ENCODE data around the gene LRRC59. TPM values are rescaled to one million over a fixed set of nuclear protein-coding genes. Genes with fewer than 3 reads are reported as not detected.

LRRC59 gene
- total RNA-seq, 2 experiments from 2014 or later, result 45.1 to 51.5 TPM

GRCh38 chr17:50379351-50380132 lies 17.8 kb downstream of the LRRC59 start:
- DNase-seq (no peak), ATAC-seq (ENCODE audit: poor library complexity) (no peak)
- H3K27me3 Mint-ChIP-seq, result no peaks in the 10 kb centered on the region
- H3K27me3 ChIP-seq (ENCODE audit: control insufficient read depth in 1 of 2, insufficient read depth in 2 of 2, low read length in 2 of 2), result no peaks in the 10 kb centered on the region
- H3K27ac Mint-ChIP-seq, result no peak overlapping the region
- TF ChIP-seq, protein P1, sequence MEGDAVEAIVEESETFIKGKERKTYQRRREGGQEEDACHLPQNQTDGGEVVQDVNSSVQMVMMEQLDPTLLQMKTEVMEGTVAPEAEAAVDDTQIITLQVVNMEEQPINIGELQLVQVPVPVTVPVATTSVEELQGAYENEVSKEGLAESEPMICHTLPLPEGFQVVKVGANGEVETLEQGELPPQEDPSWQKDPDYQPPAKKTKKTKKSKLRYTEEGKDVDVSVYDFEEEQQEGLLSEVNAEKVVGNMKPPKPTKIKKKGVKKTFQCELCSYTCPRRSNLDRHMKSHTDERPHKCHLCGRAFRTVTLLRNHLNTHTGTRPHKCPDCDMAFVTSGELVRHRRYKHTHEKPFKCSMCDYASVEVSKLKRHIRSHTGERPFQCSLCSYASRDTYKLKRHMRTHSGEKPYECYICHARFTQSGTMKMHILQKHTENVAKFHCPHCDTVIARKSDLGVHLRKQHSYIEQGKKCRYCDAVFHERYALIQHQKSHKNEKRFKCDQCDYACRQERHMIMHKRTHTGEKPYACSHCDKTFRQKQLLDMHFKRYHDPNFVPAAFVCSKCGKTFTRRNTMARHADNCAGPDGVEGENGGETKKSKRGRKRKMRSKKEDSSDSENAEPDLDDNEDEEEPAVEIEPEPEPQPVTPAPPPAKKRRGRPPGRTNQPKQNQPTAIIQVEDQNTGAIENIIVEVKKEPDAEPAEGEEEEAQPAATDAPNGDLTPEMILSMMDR (IDR thresholded peaks at IDR 0.05), result no peak
- no peak overlapping the region for H3K27ac ChIP-seq (ENCODE audit: low read depth in 1 of 2, low read length in 2 of 2)
- peaks cover 38% of the 10 kb centered on the region for H3K36me3 Mint-ChIP-seq (ENCODE audit: low read depth)
- POLR2A ChIA-PET, result interaction anchor here (0.6 kb wide), 1 partner anchor 293 kb away, joined by 3 read pairs; no protein-coding TSS in a partner anchor
- CTCF ChIA-PET, result interaction anchor here (1.0 kb wide), 1 partner anchor 18 kb away, joined by 3 read pairs; no protein-coding TSS in a partner anchor
- no peaks in the 10 kb centered on the region for H3K9me3 Mint-ChIP-seq
- no peaks in the 10 kb centered on the region for H3K4me1 Mint-ChIP-seq (ENCODE audit: low read depth)
- H3K4me3 ChIP-seq (ENCODE audit: low read length), result no peak overlapping the region
- intact Hi-C loops (cut with DNase I, micrococcal nuclease), result loop anchor here in 1 of 2 experiments (10.0 kb wide), 3 partner anchors 325 to 1405 kb away; partner anchors contain the start of genes ANKRD40, MBTD1 and UTP18
- H3K36me3 ChIP-seq (ENCODE audit: insufficient read depth, low read length), result peaks cover 41% of the 10 kb centered on the region
- H3K4me3 Mint-ChIP-seq, result no peak overlapping the region
- H3K9me3 ChIP-seq (ENCODE audit: control insufficient read depth in 1 of 2, insufficient read depth in 1 of 2, low read length in 2 of 2), result no peaks in the 10 kb centered on the region
- H3K4me1 ChIP-seq (ENCODE audit: insufficient read depth, low read length), result no peaks in the 10 kb centered on the region

GRCh38 chr17:50375858-50376538 lies 21.3 kb downstream of the LRRC59 start:
- peaks cover 21% of the 10 kb centered on the region for H3K4me1 ChIP-seq (ENCODE audit: insufficient read depth, low read length)
- no peak for ATAC-seq (ENCODE audit: poor library complexity)
- H3K27ac Mint-ChIP-seq, result no peak overlapping the region
- peaks cover 22% of the 10 kb centered on the region for H3K4me1 Mint-ChIP-seq (ENCODE audit: low read depth)
- no peak overlapping the region for H3K4me3 ChIP-seq (ENCODE audit: low read length)
- POLR2A ChIA-PET, result no interaction called here
- H3K27me3 ChIP-seq (ENCODE audit: control insufficient read depth in 1 of 2, insufficient read depth in 2 of 2, low read length in 2 of 2), result no peaks in the 10 kb centered on the region
- no peaks in the 10 kb centered on the region for H3K9me3 ChIP-seq (ENCODE audit: control insufficient read depth in 1 of 2, insufficient read depth in 1 of 2, low read length in 2 of 2)
- peaks cover 9% of the 10 kb centered on the region for H3K36me3 ChIP-seq (ENCODE audit: insufficient read depth, low read length)
- H3K27ac ChIP-seq (ENCODE audit: low read depth in 1 of 2, low read length in 2 of 2), result no peak overlapping the region
- no peaks in the 10 kb centered on the region for H3K27me3 Mint-ChIP-seq
- CTCF ChIA-PET, result interaction anchor here (1.2 to 2.7 kb wide), 2 partner anchors 14 to 21 kb away, joined by 3 to 20 read pairs; partner anchors contain the start of gene LRRC59
- DNase-seq, result no peak
- TF ChIP-seq, protein P1 (IDR thresholded peaks at IDR 0.05), result no peak
- no peak overlapping the region for H3K4me3 Mint-ChIP-seq
- intact Hi-C loops (cut with DNase I, micrococcal nuclease), result loop anchor here in 1 of 2 experiments (10.0 kb wide), 2 partner anchors 329 to 889 kb away; partner anchors contain the start of genes ANKRD40, MBTD1 and UTP18
- peaks cover 24% of the 10 kb centered on the region for H3K36me3 Mint-ChIP-seq (ENCODE audit: low read depth)
- no peaks in the 10 kb centered on the region for H3K9me3 Mint-ChIP-seq

- intact Hi-C loops (cut with DNase I, micrococcal nuclease), result loop anchor here in 1 of 2 experiments (1.0 to 10.0 kb wide), 4 partner anchors 24 to 891 kb away; partner anchors contain the start of genes ANKRD40, LRRC59, MBTD1 and RSAD1
- H3K9me3 Mint-ChIP-seq, result no peaks in the 10 kb centered on the region
- H3K36me3 Mint-ChIP-seq (ENCODE audit: low read depth), result peaks cover 39% of the 10 kb centered on the region
- peak overlapping the region; percentile 97 for H3K4me3 Mint-ChIP-seq
- H3K4me3 ChIP-seq (ENCODE audit: low read length), result no peak overlapping the region
- ATAC-seq (ENCODE audit: poor library complexity), result no peak
- DNase-seq, result no peak
- H3K27ac ChIP-seq (ENCODE audit: low read depth in 1 of 2, low read length in 2 of 2), result no peak overlapping the region
- H3K9me3 ChIP-seq (ENCODE audit: control insufficient read depth in 1 of 2, insufficient read depth in 1 of 2, low read length in 2 of 2), result no peaks in the 10 kb centered on the region
- CTCF ChIA-PET, result interaction anchor here (0.6 to 2.7 kb wide), 3 partner anchors 12 to 81 kb away, joined by 3 to 20 read pairs (median 5); partner anchors contain the start of gene LRRC59
- H3K27me3 ChIP-seq (ENCODE audit: control insufficient read depth in 1 of 2, insufficient read depth in 2 of 2, low read length in 2 of 2), result no peaks in the 10 kb centered on the region
- TF ChIP-seq, protein P1 (IDR thresholded peaks at IDR 0.05), result no peak
- H3K27me3 Mint-ChIP-seq, result no peaks in the 10 kb centered on the region
- H3K27ac Mint-ChIP-seq, result peak overlapping the region; percentile 96
- POLR2A ChIA-PET, result interaction anchor here (1.3 to 6.6 kb wide), 4 partner anchors 11 to 27 kb away, joined by 3 to 52 read pairs (median 18); partner anchors contain the start of genes LRRC59 and XYLT2
- H3K4me1 ChIP-seq (ENCODE audit: insufficient read depth, low read length), result peaks cover 22% of the 10 kb centered on the region
- H3K4me1 Mint-ChIP-seq (ENCODE audit: low read depth), result peaks cover 22% of the 10 kb centered on the region
- H3K36me3 ChIP-seq (ENCODE audit: insufficient read depth, low read length), result peaks cover 22% of the 10 kb centered on the region
Observed at GRCh38 chr17:50373705-50374104, 23.6 kb downstream of the LRRC59 start.
